NCI-H524 (cell line): ENCODE results near the gene NR0B2.
A peak's percentile ranks its signal among the peaks of the same experiment; 100 is the strongest.
"Not testable (repeated sequence)": the region's sequence is repeated elsewhere in the genome, so short reads cannot be mapped to it uniquely, and the experiment has no call there.

Experiments used
- DNase-seq, 2 experiments: peaks; one replicate each; lab custom pipeline; 2025; lab: John Stamatoyannopoulos, UW

Gene NR0B2

GRCh38 chr1:26889551-26890466 is 24.0 kb downstream of the NR0B2 start, which contains the start of gene GPN2:
Gene GPN2 (minus strand): TSS chr1:26890283. CDS start chr1:26890096, 187 bp downstream.
- peak; percentile 47 to 71 for DNase-seq

- DNase-seq, result no peak
Observed at GRCh38 chr1:26888231-26888630, 25.5 kb downstream of the NR0B2 start.

- DNase-seq, result peak in 1 of 2 experiments; percentile 30
Observed at GRCh38 chr1:26887125-26887524, 26.6 kb downstream of the NR0B2 start.

- DNase-seq, result no peak
Observed at GRCh38 chr1:26882696-26883463, 30.9 kb downstream of the NR0B2 start.

GRCh38 chr1:26881611-26882010 is 32.2 kb downstream of the NR0B2 start:
- not testable (repeated sequence) for DNase-seq

GRCh38 chr1:26879793-26880192 is 34.0 kb downstream of the NR0B2 start:
- DNase-seq, result no peak

- DNase-seq, result no peak
Observed at GRCh38 chr1:26877326-26877725, 36.4 kb downstream of the NR0B2 start.

GRCh38 chr1:26874896-26875295 is 38.9 kb downstream of the NR0B2 start:
- no peak for DNase-seq

- DNase-seq, result not testable (repeated sequence)
Observed at GRCh38 chr1:26873097-26873496, 40.7 kb downstream of the NR0B2 start.

GRCh38 chr1:26864610-26865480 is 48.9 kb downstream of the NR0B2 start:
- peak; percentile 89 to 96 for DNase-seq

- DNase-seq, result no peak
Observed at GRCh38 chr1:26863685-26864077, 50.1 kb downstream of the NR0B2 start.

GRCh38 chr1:26862781-26863684 is 50.7 kb downstream of the NR0B2 start, which contains the start of gene SFN:
Gene SFN (plus strand): TSS chr1:26863149. CDS start chr1:26863213, 64 bp downstream.
- DNase-seq, result no peak

GRCh38 chr1:26861889-26862378 is 51.8 kb downstream of the NR0B2 start:
- DNase-seq, result no peak
